HPDE6-E6E7 (cell line): ENCODE measurements around the gene RNF149.

ENCODE experiments used
- DNase-seq: peaks from one replicate; pipeline ENCODE4 v3.0.0; 2011; ENCODE audit warnings: missing footprints; ENCODE audit errors: extremely low spot score

Gene RNF149

GRCh38 chr2:101296371-101296770 lies 12.1 kb downstream of the RNF149 start:
- no peak for DNase-seq

DNA sequence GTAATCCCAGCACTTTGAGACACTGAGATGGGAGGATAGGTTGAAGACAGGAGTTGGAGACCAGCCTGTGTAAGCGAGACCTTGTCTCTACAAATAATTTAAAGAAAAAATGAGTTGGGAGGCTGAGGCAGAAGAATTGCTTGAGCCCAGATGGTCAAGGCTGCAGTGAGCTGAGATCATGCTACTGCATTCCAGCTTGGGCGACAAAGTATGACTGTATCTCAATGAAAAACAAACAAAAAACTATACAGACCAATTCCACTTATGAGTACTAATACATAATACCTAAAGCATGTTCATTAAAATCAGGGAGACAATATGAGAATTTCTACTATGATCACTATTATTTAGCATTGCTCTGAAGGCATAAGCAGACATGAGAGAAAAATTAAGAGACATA lies 12.6 kb downstream of the RNF149 start:
- no peak for DNase-seq

DNA sequence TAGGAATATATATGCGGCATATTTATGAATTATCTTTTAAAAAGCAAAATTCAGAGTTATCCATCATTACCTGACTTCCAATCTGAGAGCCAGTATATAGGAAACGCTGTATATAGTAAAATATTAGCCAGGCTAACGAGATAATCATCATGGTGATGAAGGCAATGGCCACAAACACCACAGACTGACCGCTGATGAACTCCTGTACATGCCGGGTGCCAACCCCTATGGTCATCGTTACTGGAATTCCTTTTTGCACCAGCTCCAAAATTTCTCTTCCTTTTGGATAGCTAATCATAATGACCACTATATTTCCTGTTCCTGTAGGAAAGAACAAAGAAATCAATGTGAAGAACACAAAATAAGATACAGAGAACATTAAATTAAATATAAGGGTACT lies 13.6 kb downstream of the RNF149 start:
- no peak for DNase-seq

DNA sequence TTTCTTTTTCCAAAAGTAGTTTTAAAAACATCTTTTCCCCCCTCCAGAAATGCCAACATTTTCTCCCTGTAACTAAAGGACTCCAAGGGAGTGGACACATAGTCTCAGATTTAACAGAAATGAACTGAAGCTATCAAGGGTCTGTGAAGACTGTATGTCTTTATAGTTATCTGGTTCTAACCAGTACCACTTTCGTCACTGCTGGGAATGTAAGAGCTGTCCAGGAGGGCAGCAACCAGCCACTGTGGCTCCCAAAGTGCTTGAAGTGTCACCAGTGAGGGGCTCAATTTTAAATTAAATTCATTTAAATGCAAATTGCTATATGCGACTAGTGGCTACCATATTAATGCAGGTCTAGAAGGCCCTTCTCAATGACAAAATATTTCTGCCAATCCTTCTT lies 15.0 kb downstream of the RNF149 start:
- DNase-seq: no peak

GRCh38 chr2:101291973-101292372 lies 16.5 kb downstream of the RNF149 start:
- no peak for DNase-seq

- no peak for DNase-seq
Measured at GRCh38 chr2:101290711-101291110, 17.8 kb downstream of the RNF149 start.

DNA sequence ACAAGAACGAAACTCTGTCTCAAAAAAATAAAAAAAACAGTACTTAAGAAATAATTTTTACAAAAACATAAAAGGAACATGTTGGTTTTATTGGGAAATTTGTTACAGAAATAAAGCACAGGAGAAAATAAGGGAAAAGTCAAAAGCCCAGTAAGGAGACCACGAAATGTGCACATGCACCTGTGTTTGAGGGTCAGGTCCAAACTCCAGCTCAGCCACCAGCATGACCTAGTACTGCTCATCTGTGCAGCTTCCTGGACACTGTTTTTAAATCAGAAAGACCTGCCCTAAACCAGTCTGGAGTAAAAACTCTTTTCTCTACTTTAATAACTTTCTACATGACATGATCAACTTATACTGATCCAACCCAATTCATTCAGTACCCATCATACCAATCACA lies 21.2 kb downstream of the RNF149 start:
- DNase-seq: no peak

DNA sequence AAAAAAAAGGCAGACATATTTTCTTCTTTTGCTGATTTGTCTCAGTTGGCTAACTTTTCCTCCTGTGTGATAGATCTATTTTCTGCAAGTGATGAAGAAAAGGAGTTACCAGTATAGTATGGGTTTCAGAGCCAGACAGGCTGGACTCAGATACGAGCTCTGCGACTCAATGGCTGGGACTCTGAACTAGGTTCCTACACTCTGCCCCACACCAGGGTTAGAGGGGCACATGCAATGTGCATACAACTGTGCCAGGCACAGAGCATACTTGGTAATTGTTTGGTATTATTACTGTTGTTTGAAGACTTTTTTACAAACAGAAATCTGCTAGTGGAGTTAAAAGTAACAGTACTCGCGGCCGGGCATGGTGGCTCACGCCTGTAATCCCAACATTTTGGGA lies 21.8 kb downstream of the RNF149 start:
- no peak for DNase-seq

DNA sequence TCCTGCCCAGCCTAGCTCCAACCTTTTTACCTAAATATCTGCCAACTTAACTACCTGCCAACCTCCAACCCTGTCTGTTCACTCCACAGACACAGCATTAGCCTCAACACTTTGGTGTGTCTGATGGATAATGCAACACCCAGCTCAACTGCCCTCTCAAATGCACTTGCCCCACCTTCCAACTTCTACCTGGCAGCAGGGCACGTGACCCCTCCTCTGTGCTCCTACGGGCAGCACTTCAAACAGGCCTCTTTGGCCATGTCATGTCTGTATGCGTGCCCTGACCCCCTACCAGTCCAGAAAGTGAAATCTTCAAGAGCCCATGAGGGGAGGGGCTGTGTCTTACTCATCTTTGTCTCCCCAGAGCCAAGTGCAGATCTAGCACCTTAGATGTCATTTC lies 25.5 kb downstream of the RNF149 start:
- DNase-seq: no peak

DNA sequence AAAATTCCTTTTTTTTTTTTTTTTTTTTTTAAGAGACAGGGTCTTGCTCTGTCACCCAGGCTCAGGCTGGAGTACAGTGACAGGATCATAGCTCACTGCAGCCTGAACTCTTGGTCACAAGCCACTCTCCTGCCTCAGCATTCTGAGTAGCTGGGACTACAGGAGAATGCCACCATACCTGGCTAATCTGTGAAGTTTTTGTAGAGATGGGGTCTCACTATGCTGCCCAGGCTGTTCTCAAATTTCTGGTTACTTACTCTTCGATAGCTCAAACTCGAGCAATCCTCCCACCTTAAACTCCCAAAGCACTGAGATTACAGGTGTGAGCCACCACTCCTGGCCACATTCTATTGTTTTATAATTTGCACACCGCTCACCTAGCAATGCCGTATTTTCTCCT lies 27.0 kb downstream of the RNF149 start:
- no peak for DNase-seq

DNA sequence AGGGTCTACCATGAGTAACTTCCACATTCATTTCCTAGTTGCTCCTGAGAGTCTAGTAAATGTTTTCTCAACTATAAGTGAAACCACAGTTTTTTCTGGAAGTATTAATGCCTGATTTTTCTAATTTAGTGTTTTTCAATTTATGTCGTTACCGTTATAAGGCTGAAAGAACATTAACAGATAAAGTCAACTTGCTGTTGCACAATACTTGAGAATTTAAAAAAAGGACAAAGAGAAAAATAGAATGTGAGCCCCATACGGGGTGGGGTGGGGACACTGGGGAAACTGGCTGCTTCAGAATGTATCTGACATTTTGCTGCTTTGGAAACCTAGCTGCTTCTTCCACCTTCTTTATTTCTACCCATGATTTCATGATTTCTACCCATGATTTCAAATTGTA lies 29.6 kb downstream of the RNF149 start:
- no peak for DNase-seq

DNA sequence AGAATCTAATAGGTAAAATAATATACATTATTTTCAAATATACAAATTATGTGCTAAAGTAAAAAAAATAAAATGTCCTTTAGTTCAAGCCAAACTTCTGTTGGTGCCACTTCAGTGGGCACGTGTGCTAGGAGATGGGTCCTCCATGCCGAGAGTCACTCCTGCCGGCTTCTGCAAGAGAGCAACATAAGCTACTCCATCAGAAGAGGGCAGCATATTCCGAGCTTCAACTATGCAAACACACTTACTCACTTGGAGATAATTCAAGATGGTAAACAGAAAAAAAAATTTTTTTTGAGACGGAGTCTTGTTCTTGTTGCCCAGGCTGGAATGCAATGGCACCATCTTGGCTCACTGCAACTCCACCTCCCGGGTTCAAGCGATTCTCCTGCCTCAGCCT lies 31.4 kb downstream of the RNF149 start:
- DNase-seq: no peak

- DNase-seq: no peak
Measured at GRCh38 chr2:101274142-101274541, 34.4 kb downstream of the RNF149 start.

- no peak for DNase-seq
Measured at GRCh38 chr2:101273056-101273455, 35.4 kb downstream of the RNF149 start.

GRCh38 chr2:101272045-101272784 lies 36.3 kb downstream of the RNF149 start:
- DNase-seq: no peak

GRCh38 chr2:101270700-101271259 lies 37.7 kb downstream of the RNF149 start:
- no peak for DNase-seq

GRCh38 chr2:101267671-101268656 lies 40.5 kb downstream of the RNF149 start:
- DNase-seq: no peak

- peak; percentile 70 for DNase-seq
Measured at GRCh38 chr2:101265893-101266499, 42.5 kb downstream of the RNF149 start.

DNA sequence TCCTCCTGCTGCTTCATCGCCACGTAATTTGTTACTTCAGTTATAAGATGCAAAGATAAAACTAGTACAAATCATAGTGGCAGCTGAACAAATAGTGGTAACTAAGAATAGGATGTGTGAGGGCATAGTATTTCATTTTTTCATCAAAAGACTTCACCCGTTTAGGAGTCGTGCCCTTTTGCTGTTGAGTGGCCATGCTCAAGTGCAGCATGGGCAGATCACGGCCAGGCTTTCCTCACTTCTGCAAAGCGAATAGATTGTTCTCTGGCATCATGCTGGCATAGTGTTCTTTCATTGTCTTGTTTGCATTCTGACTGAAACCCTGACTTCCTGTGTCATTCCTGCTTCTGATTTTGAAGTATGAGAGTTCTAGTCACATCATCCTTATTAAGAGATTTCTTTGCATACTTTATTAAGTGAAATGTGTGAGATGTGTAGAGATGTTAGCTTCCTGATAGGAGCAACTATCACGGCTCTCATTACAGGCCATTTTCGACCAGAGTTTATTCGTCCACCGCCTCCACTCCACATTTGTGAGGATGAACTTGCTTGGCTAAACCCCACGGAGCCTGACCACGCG lies 44.1 kb downstream of the RNF149 start:
- DNase-seq: no peak

DNA sequence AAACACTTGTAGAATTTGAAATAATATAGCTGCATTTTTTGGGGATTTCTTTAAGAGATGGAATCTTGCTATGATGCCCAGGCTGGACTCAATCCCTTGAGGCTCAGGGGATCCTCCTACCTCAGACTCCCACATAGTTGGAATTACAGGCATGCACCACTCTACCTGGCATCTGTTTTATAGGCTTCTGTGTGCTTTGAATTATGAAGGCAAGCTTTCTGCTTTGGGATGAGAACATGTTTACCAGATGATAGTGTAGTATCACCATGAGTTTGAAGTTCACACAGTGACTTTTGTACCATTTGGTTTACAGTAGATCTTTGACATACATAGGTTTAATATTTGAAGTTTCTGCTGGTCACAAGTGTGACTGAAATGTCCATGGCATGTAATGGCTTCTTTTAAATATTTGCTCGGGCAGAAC lies 45.1 kb downstream of the RNF149 start:
- DNase-seq: no peak

DNA sequence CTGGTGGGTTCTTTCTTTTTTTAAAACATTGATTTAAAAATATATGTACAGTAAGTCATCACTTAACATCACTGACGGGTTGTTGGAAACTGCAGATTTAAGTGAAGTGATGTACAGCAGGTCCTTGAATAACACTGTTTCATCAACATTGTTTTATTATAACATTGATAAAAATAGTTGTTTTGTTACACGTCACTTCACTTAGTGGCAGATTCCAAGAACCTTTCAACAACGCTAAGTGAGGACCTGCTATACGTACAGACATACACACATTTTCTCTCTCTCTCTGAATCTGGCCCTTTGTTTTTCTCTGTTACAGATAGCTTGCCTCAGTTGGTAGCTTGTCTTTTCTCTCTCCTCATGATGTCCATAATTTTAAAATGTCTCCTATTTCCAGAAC lies 46.4 kb downstream of the RNF149 start:
- no peak for DNase-seq

DNA sequence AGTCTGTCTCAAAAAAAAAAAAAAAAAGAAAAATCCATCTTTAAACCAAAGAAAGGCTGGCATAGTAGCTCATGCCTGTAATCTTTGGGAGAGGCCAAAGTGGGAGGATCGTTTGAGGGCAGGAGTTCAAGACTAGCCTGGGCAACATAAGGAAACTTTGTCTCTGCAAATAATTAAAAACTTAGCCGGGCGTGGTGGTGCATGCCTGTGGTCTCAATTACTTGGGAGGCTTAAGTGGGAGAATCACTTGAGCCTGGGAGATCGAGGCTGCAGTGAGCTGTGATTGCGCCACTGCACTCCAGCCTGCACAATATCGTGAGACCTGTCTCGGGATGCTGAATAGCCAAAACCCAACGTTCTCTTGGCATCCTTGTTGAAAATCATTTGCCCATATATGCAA lies 49.7 kb downstream of the RNF149 start:
- no peak for DNase-seq
